Naive thymus-derived CD4-positive, alpha-beta T cell (primary cell): ENCODE measurements around the gene FRAT2. TPM values are rescaled to one million over a fixed set of nuclear protein-coding genes. Genes with fewer than 3 reads are reported as not detected.
"Not testable (repeated sequence)": the region's sequence is repeated elsewhere in the genome, so short reads cannot be mapped to it uniquely, and the experiment has no call there.

ENCODE experiments used
- ATAC-seq: fragments of 150-1000 bp; cut with Tn5 transposase; 2 replicates; pipeline ENCODE4 v1.10.0; 2021; ENCODE audit warnings: mild to moderate bottlenecking, moderate library complexity
- CTCF ChIA-PET: fragments of 350-600 bp; sonication (Branson Sonifier 250); formaldehyde crosslinking; loops from one replicate; lab custom pipeline; 2021; ENCODE audit warnings: antibody characterized with exemption; lab: Charles Lee
- POLR2A ChIA-PET: fragments of 350-600 bp; sonication (Branson Sonifier 250); formaldehyde crosslinking; loops from one replicate; lab custom pipeline; 2021; ENCODE audit warnings: antibody characterized with exemption, inconsistent platforms; lab: Charles Lee
- DNase-seq, 9 donors: peaks; one replicate each; pipeline versions ENCODE4 v3.0.0 to v3.0.0-alpha.2; 2020 to 2022; ENCODE audit warnings: mixed read lengths in 1 of 9
- H3K27ac ChIP-seq: one replicate; pipeline ENCODE4 v1.7.0; 2013; ENCODE audit warnings: mild to moderate bottlenecking, low read depth, low read length, moderate library complexity
- H3K27me3 ChIP-seq, 2 donors: one replicate each; pipeline ENCODE4 v1.7.0; 2013; ENCODE audit warnings: low read length in 2 of 2, mild to moderate bottlenecking in 2 of 2, moderate library complexity in 2 of 2; ENCODE audit not compliant: control insufficient read depth in 2 of 2, insufficient read depth in 2 of 2
- H3K36me3 ChIP-seq, 3 experiments: 1 replicate in 2 of 3; 2 replicates in 1 of 3; pipeline ENCODE4 v1.7.0; 2013; ENCODE audit warnings: low read length in 3 of 3, mild to moderate bottlenecking in 3 of 3, moderate library complexity in 1 of 3; ENCODE audit not compliant: insufficient read depth in 3 of 3, control insufficient read depth in 2 of 3
- H3K4me1 ChIP-seq, 2 donors: one replicate each; pipeline ENCODE4 v1.7.0; 2013; ENCODE audit warnings: low read length in 2 of 2, mild to moderate bottlenecking in 2 of 2, moderate library complexity in 1 of 2; ENCODE audit not compliant: control insufficient read depth in 2 of 2, insufficient read depth in 2 of 2
- H3K4me3 ChIP-seq: 2 replicates; pipeline ENCODE4 v1.7.0; 2013; ENCODE audit warnings: mild to moderate bottlenecking, low read length
- H3K9me3 ChIP-seq, 3 experiments: 1 replicate in 2 of 3; 2 replicates in 1 of 3; pipeline ENCODE4 v1.7.0; 2013; ENCODE audit warnings: low read length in 3 of 3; ENCODE audit not compliant: control insufficient read depth in 2 of 3
- H3K27ac Mint-ChIP-seq, 9 donors: one replicate each; pipeline ENCODE4 v1.8.0; 2020 to 2022; ENCODE audit warnings: mixed read lengths in 9 of 9, mild to moderate bottlenecking in 8 of 9, moderate library complexity in 5 of 9, inconsistent platforms in 2 of 9
- H3K27me3 Mint-ChIP-seq, 5 donors: one replicate each; pipeline ENCODE4 v1.8.0; 2021 to 2022; ENCODE audit warnings: mixed read lengths in 5 of 5, mild to moderate bottlenecking in 1 of 5
- H3K36me3 Mint-ChIP-seq, 5 donors: one replicate each; pipeline ENCODE4 v1.8.0; 2020 to 2022; ENCODE audit warnings: mixed read lengths in 5 of 5, mild to moderate bottlenecking in 3 of 5, inconsistent platforms in 1 of 5
- H3K4me1 Mint-ChIP-seq, 7 donors: one replicate each; pipeline ENCODE4 v1.8.0; 2020 to 2022; ENCODE audit warnings: mixed read lengths in 7 of 7, mild to moderate bottlenecking in 3 of 7, inconsistent platforms in 1 of 7
- H3K4me3 Mint-ChIP-seq, 10 donors: one replicate each; pipeline ENCODE4 v1.8.0; 2020 to 2022; ENCODE audit warnings: mild to moderate bottlenecking in 10 of 10, mixed read lengths in 10 of 10, moderate library complexity in 6 of 10, inconsistent platforms in 2 of 10
- H3K9me3 Mint-ChIP-seq, 11 donors: one replicate each; pipeline ENCODE4 v1.8.0; 2020 to 2022; ENCODE audit warnings: mixed read lengths in 11 of 11, mild to moderate bottlenecking in 4 of 11, inconsistent platforms in 1 of 11, moderate library complexity in 1 of 11
- intact Hi-C, 2 donors: fragments of 100-400 bp; cut with micrococcal nuclease; formaldehyde crosslinking; loops; one replicate each; pipeline ENCODE4 v1.15.1; 2023
- polyA plus RNA-seq, 2 donors: library from polyadenylated mRNA; unstranded; fragments of 300-500 nt; fragmentation: Illumina TruSeq; gene quantifications; one replicate each; pipeline ENCODE4 v1.2.3, GENCODE V29; 2021
- total RNA-seq, 6 experiments: library from RNA in 5 of 6; stranded (reverse) in 5 of 6; gene quantifications; 1 replicate in 5 of 6; 2 replicates in 1 of 6; pipeline ENCODE4 v1.2.3 and lab custom pipeline; 2021 to 2026

The FRAT2 gene
- total and polyA plus RNA-seq, 7 experiments from 2014 or later: 9.3 to 39.7 (median 27.2) TPM

DNA sequence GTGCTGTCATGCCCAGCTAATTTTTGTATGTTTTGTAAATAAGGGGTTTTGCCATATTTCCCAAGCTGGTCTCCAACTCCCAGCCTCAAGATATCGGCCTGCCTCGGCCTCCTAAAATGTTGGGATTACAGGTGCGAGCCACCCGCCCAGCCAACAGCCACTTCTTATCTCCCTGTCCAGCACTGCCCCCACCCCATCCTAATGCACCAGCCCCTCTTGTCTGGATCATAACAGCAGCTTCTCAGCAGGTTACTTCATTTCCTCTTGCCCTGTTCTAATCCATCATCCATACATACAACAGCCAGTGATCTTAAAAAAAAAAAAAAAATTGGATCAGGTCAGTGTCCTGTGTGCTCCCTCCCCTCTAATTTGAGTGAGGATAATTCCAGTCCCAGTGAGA, 12.8 kb upstream of the FRAT2 start:
- H3K4me3 ChIP-seq: no peak overlapping the region
- no peak for ATAC-seq
- H3K9me3 ChIP-seq: no peaks in the 10 kb centered on the region
- H3K27me3 Mint-ChIP-seq: peaks cover 0 to 9% (median 0%) of the 10 kb centered on the region in 5 donors
- H3K4me1 Mint-ChIP-seq: no peaks in the 10 kb centered on the region
- no peaks in the 10 kb centered on the region for H3K36me3 ChIP-seq
- no peak for DNase-seq
- H3K9me3 Mint-ChIP-seq: no peaks in the 10 kb centered on the region
- ChIA-PET POLR2A (no interaction called here), CTCF (no interaction called here)
- no peak overlapping the region for H3K27ac ChIP-seq
- intact Hi-C loops: no loop called here
- no peaks in the 10 kb centered on the region for H3K27me3 ChIP-seq
- H3K36me3 Mint-ChIP-seq: peaks cover 0 to 4% (median 0%) of the 10 kb centered on the region in 5 donors
- H3K27ac Mint-ChIP-seq: no peak overlapping the region
- H3K4me3 Mint-ChIP-seq: no peak overlapping the region
- H3K4me1 ChIP-seq: no peaks in the 10 kb centered on the region

DNA sequence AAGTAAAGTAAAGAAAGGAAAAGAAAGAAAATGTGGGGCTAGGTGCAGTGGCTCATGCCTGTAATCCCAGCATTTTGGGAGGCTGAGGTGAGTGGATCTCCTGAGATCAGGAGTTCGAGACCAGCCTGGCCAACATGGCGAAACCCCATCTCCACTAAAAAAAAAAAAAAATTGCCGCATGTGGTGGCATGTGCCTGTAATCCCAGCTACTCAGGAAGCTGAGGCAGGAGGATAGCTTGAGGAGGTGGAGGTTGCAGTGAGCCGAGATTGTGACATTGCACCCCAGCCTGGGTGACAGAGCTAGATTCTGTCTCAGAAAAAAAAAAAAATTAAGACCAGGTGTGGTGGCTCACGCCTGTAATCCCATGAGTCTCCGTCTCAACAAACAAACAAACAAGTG, 9.1 kb upstream of the FRAT2 start:
- H3K4me1 Mint-ChIP-seq, H3K9me3 Mint-ChIP-seq, ATAC-seq, H3K4me3 Mint-ChIP-seq, H3K4me3 ChIP-seq, H3K27me3 ChIP-seq, H3K36me3 ChIP-seq, H3K27ac Mint-ChIP-seq, H3K9me3 ChIP-seq, DNase-seq, H3K4me1 ChIP-seq, intact Hi-C loops, H3K27ac ChIP-seq, H3K36me3 Mint-ChIP-seq: not testable (repeated sequence)
- CTCF ChIA-PET: interaction anchor here (0.6 to 1.1 kb wide), 2 partner anchors 15 to 145 kb away, joined by 3 to 4 read pairs; no protein-coding TSS in a partner anchor
- POLR2A ChIA-PET: interaction anchor here (0.7 kb wide), 1 partner anchor 9 kb away, joined by 3 read pairs; the partner anchor contains the start of gene FRAT2
- H3K27me3 Mint-ChIP-seq: peaks cover 0 to 27% (median 0%) of the 10 kb centered on the region in 5 donors

GRCh38 chr10:97341416-97341815, 6.9 kb upstream of the FRAT2 start:
- H3K9me3 Mint-ChIP-seq: no peaks in the 10 kb centered on the region
- no peak overlapping the region for H3K4me3 Mint-ChIP-seq
- H3K27ac ChIP-seq: no peak overlapping the region
- CTCF ChIA-PET: no interaction called here
- peaks cover 0 to 4% (median 0%) of the 10 kb centered on the region in 5 donors for H3K36me3 Mint-ChIP-seq
- no peaks in the 10 kb centered on the region for H3K27me3 ChIP-seq
- ATAC-seq (no peak), DNase-seq (no peak)
- peaks cover 0 to 4% (median 0%) of the 10 kb centered on the region in 7 donors for H3K4me1 Mint-ChIP-seq
- H3K36me3 ChIP-seq: no peaks in the 10 kb centered on the region
- POLR2A ChIA-PET: no interaction called here
- no peak overlapping the region for H3K4me3 ChIP-seq
- intact Hi-C loops: no loop called here
- peaks cover 0 to 48% (median 0%) of the 10 kb centered on the region in 5 donors for H3K27me3 Mint-ChIP-seq
- H3K9me3 ChIP-seq: no peaks in the 10 kb centered on the region
- no peaks in the 10 kb centered on the region for H3K4me1 ChIP-seq
- H3K27ac Mint-ChIP-seq: peak overlapping the region in 1 of 9 donors; percentile 63

DNA sequence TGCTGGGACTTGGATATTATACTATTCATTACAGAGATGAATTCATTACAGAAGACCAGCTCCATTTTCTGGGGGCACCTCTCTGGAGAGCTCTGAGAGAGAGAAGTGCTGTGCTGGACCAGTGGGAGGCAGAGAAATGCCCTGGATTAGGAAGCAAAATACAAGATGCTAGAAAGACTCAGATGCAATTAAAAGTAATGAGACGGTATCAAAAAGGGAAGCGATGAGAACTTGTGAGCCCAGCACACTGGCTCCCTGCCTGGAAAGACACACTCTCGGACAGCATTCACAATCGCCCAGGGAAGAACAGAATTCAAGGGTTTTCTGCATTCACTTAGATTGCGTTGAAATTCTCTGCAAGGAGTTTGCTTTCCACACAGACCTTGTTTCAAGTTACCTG, 3.5 kb upstream of the FRAT2 start:
- Histone ChIP-seq H3K27ac (no peak overlapping the region), H3K9me3 (no peaks in the 10 kb centered on the region), H3K4me1 (peaks cover 3 to 4% of the 10 kb centered on the region in 2 donors), H3K36me3 (peaks cover 0 to 5% (median 0%) of the 10 kb centered on the region in 3 experiments), H3K4me3 (no peak overlapping the region), H3K27me3 (no peaks in the 10 kb centered on the region)
- no peaks in the 10 kb centered on the region for H3K9me3 Mint-ChIP-seq
- peaks cover 0 to 51% (median 0%) of the 10 kb centered on the region in 5 donors for H3K27me3 Mint-ChIP-seq
- DNase-seq (no peak), ATAC-seq (no peak)
- no peak overlapping the region for H3K4me3 Mint-ChIP-seq
- CTCF ChIA-PET: no interaction called here
- peaks cover 0 to 4% (median 0%) of the 10 kb centered on the region in 5 donors for H3K36me3 Mint-ChIP-seq
- no peak overlapping the region for H3K27ac Mint-ChIP-seq
- peaks cover 6 to 18% (median 10%) of the 10 kb centered on the region in 7 donors for H3K4me1 Mint-ChIP-seq
- POLR2A ChIA-PET: no interaction called here
- intact Hi-C loops: loop anchor here (5.0 to 10.0 kb wide), 2 partner anchors 506 to 753 kb away; partner anchors contain the start of genes LCOR (in 1 of the 2) and TM9SF3 (in 1 of the 2)

GRCh38 chr10:97336942-97337831, 2.7 kb upstream of the FRAT2 start:
- Mint-ChIP-seq H3K36me3 (peaks cover 0 to 7% (median 0%) of the 10 kb centered on the region in 5 donors), H3K27me3 (peaks cover 0 to 46% (median 0%) of the 10 kb centered on the region in 5 donors), H3K4me3 (peak overlapping the region in 1 of 10 donors; percentile 16), H3K4me1 (peaks cover 14 to 26% (median 19%) of the 10 kb centered on the region in 7 donors), H3K9me3 (no peaks in the 10 kb centered on the region), H3K27ac (peak overlapping the region in 2 of 9 donors; percentile 15 to 62)
- H3K4me3 ChIP-seq: no peak overlapping the region
- ATAC-seq (no peak), DNase-seq (no peak)
- H3K27ac ChIP-seq: no peak overlapping the region
- no peaks in the 10 kb centered on the region for H3K27me3 ChIP-seq
- POLR2A ChIA-PET: interaction anchor here (1.1 kb wide), 1 partner anchor 17 kb away, joined by 3 read pairs; no protein-coding TSS in a partner anchor
- no peaks in the 10 kb centered on the region for H3K9me3 ChIP-seq
- intact Hi-C loops: loop anchor here (5.0 to 10.0 kb wide), 2 partner anchors 505 to 752 kb away; partner anchors contain the start of genes LCOR (in 1 of the 2) and TM9SF3 (in 1 of the 2)
- H3K36me3 ChIP-seq: peaks cover 0 to 5% (median 0%) of the 10 kb centered on the region in 3 experiments
- CTCF ChIA-PET: no interaction called here
- peaks cover 11 to 12% of the 10 kb centered on the region in 2 donors for H3K4me1 ChIP-seq

- ATAC-seq (no peak), DNase-seq (no peak)
- ChIA-PET POLR2A (interaction anchor here (1.1 kb wide), 1 partner anchor 17 kb away, joined by 3 read pairs; no protein-coding TSS in a partner anchor), CTCF (no interaction called here)
- no peak overlapping the region for H3K4me3 ChIP-seq
- Mint-ChIP-seq H3K4me3 (peak overlapping the region in 5 of 10 donors; percentile 68 to 98 (median 80)), H3K9me3 (no peaks in the 10 kb centered on the region), H3K4me1 (peaks cover 19 to 34% (median 26%) of the 10 kb centered on the region in 7 donors), H3K27ac (peak overlapping the region in 6 of 9 donors; percentile 61 to 89 (median 78)), H3K27me3 (peaks cover 0 to 40% (median 0%) of the 10 kb centered on the region in 5 donors), H3K36me3 (peaks cover 0 to 7% (median under 1%) of the 10 kb centered on the region in 5 donors)
- H3K36me3 ChIP-seq: peaks cover 0 to 5% (median 0%) of the 10 kb centered on the region in 3 experiments
- intact Hi-C loops: loop anchor here (5.0 to 10.0 kb wide), 2 partner anchors 504 to 752 kb away; partner anchors contain the start of genes LCOR (in 1 of the 2) and TM9SF3 (in 1 of the 2)
- no peak overlapping the region for H3K27ac ChIP-seq
- H3K9me3 ChIP-seq: no peaks in the 10 kb centered on the region
- H3K27me3 ChIP-seq: no peaks in the 10 kb centered on the region
- H3K4me1 ChIP-seq: peaks cover 15 to 19% of the 10 kb centered on the region in 2 donors
These were observed 1.9 kb upstream of the FRAT2 start for GRCh38 chr10:97336446-97336845.
